OCI-LY1 (cell line): ENCODE results near the gene PITPNM1.

Experiments used
- H2AFZ ChIP-seq: fragments of 200-600 bp; sonication (generic), shearing (Covaris generic); 2 replicates; pipeline ENCODE4 v1.6.0; 2014; ENCODE audit warnings: antibody characterized with exemption, mild to moderate bottlenecking, low read length
- H3F3A ChIP-seq: fragments of 200-600 bp; sonication (generic), shearing (Covaris generic); 2 replicates; pipeline ENCODE4 v1.6.0; 2014; ENCODE audit warnings: mild to moderate bottlenecking, antibody characterized with exemption, low read length, moderate library complexity; ENCODE audit not compliant: insufficient read depth
- H3K27ac ChIP-seq: fragments of 200-600 bp; sonication (generic); 2 replicates; pipeline ENCODE4 v1.5.1; 2014; ENCODE audit warnings: low read length, mixed run types, mild to moderate bottlenecking, low read depth; ENCODE audit not compliant: poor library complexity, severe bottlenecking
- H3K27me3 ChIP-seq: fragments of 200-600 bp; sonication (generic); 2 replicates; pipeline ENCODE4 v1.6.0; 2014; ENCODE audit warnings: antibody characterized with exemption, mild to moderate bottlenecking, low read length, moderate library complexity; ENCODE audit not compliant: insufficient read depth
- H3K36me3 ChIP-seq: fragments of 200-600 bp; sonication (generic); 2 replicates; pipeline ENCODE4 v1.6.1; 2014; ENCODE audit warnings: mild to moderate bottlenecking, antibody characterized with exemption, low read length, moderate library complexity, mixed read lengths; ENCODE audit not compliant: insufficient read depth
- H3K4me1 ChIP-seq: fragments of 200-600 bp; sonication (generic); 2 replicates; pipeline ENCODE4 v1.5.1; 2014; ENCODE audit warnings: mild to moderate bottlenecking, low read length, moderate library complexity; ENCODE audit not compliant: insufficient read depth, severe bottlenecking
- H3K4me2 ChIP-seq: fragments of 200-600 bp; sonication (generic), shearing (Covaris generic); 2 replicates; pipeline ENCODE4 v1.6.1; 2014; ENCODE audit warnings: low read length
- H3K4me3 ChIP-seq: fragments of 200-600 bp; sonication (generic); 2 replicates; pipeline ENCODE4 v1.5.1; 2014; ENCODE audit warnings: low read length, low read depth, mild to moderate bottlenecking, mixed read lengths; ENCODE audit not compliant: poor library complexity, severe bottlenecking
- H3K79me2 ChIP-seq: fragments of 200-600 bp; shearing (Covaris generic); 2 replicates; pipeline ENCODE4 v1.6.1; 2016; ENCODE audit warnings: mixed run types, low read length, mixed read lengths; ENCODE audit not compliant: insufficient read depth
- H3K9ac ChIP-seq: fragments of 200-600 bp; sonication (generic), shearing (Covaris generic); 2 replicates; pipeline ENCODE4 v1.6.1; 2014; ENCODE audit warnings: mild to moderate bottlenecking, low read length, mixed read lengths
- H3K9me2 ChIP-seq: fragments of 200-600 bp; sonication (generic), shearing (Covaris generic); 2 replicates; pipeline ENCODE4 v1.6.1; 2014; ENCODE audit warnings: low read depth, mild to moderate bottlenecking, low read length, mixed read lengths
- H3K9me3 ChIP-seq: fragments of 200-600 bp; shearing (Covaris generic); 2 replicates; pipeline ENCODE4 v1.6.1; 2014; ENCODE audit warnings: low read length, mixed read lengths
- H4K20me1 ChIP-seq: fragments of 200-600 bp; sonication (generic), shearing (Covaris generic); 2 replicates; pipeline ENCODE4 v1.6.0; 2016; ENCODE audit warnings: mild to moderate bottlenecking, low read length; ENCODE audit not compliant: insufficient read depth
- CTCF ChIP-seq: fragments of 200-600 bp; sonication (generic), shearing (Covaris generic); IDR thresholded peaks from 2 replicates; pipeline ENCODE4 v1.5.1; 2017; ENCODE audit warnings: mild to moderate bottlenecking, antibody characterized with exemption, low read length, moderate library complexity, mixed read lengths
- EZH2 ChIP-seq: fragments of 200-600 bp; sonication (generic), shearing (Covaris generic); IDR thresholded peaks from 2 replicates; pipeline ENCODE4 v1.8.0; 2017; ENCODE audit warnings: borderline replicate concordance, mixed run types, mild to moderate bottlenecking, antibody characterized with exemption, low read length, moderate library complexity, mixed read lengths

Gene PITPNM1

GRCh38 chr11:67522844-67523555 is 17.8 kb upstream of the PITPNM1 start, which contains the start of gene CABP2:
CABP2 (minus strand) TSS chr11:67523446; CDS start chr11:67523326, 120 bp downstream.
- Histone ChIP-seq H3K36me3 (no peaks in the 10 kb centered on the region), H3K4me3 (no peak within 1 kb of the TSS), H3K27ac (no peak within 1 kb of the TSS), H3K4me1 (no peaks in the 10 kb centered on the region), H3K79me2 (no peaks in the 10 kb centered on the region), H4K20me1 (no peaks in the 10 kb centered on the region), H3K4me2 (no peak within 1 kb of the TSS), H3K27me3 (peaks cover 11% of the 10 kb centered on the region; the same call in 1 of the 2 replicates), H2AFZ (no peak within 1 kb of the TSS), H3K9me3 (no peaks in the 10 kb centered on the region), H3F3A (no peaks in the 10 kb centered on the region), H3K9ac (no peak within 1 kb of the TSS), H3K9me2 (no peaks in the 10 kb centered on the region)
- no peak for TF ChIP-seq EZH2
- no peak for TF ChIP-seq CTCF

- Histone ChIP-seq H3K27me3 (peaks cover 11% of the 10 kb centered on the region; the same call in 1 of the 2 replicates), H3K4me2 (no peak overlapping the region), H2AFZ (no peak overlapping the region), H3K9me2 (no peaks in the 10 kb centered on the region), H3K9me3 (no peaks in the 10 kb centered on the region), H4K20me1 (no peaks in the 10 kb centered on the region), H3K79me2 (no peaks in the 10 kb centered on the region), H3K4me3 (no peak overlapping the region), H3K4me1 (no peaks in the 10 kb centered on the region), H3K9ac (no peak overlapping the region), H3F3A (no peaks in the 10 kb centered on the region), H3K36me3 (no peaks in the 10 kb centered on the region), H3K27ac (no peak overlapping the region)
- TF ChIP-seq CTCF (no peak), EZH2 (no peak)
Observed at GRCh38 chr11:67522338-67522737, 17.2 kb upstream of the PITPNM1 start.

- H4K20me1 ChIP-seq: no peaks in the 10 kb centered on the region
- H3K4me1 ChIP-seq: no peaks in the 10 kb centered on the region
- no peak overlapping the region for H2AFZ ChIP-seq
- no peaks in the 10 kb centered on the region for H3K9me3 ChIP-seq
- H3K27ac ChIP-seq: no peak overlapping the region
- no peaks in the 10 kb centered on the region for H3K79me2 ChIP-seq
- no peaks in the 10 kb centered on the region for H3K36me3 ChIP-seq
- H3K9me2 ChIP-seq: no peaks in the 10 kb centered on the region
- no peaks in the 10 kb centered on the region for H3F3A ChIP-seq
- H3K4me2 ChIP-seq: no peak overlapping the region
- TF ChIP-seq EZH2: no peak
- TF ChIP-seq CTCF: no peak
- H3K9ac ChIP-seq: no peak overlapping the region
- H3K27me3 ChIP-seq: peaks cover 6% of the 10 kb centered on the region; the same call in 1 of the 2 replicates
- no peak overlapping the region for H3K4me3 ChIP-seq
Observed at GRCh38 chr11:67521924-67522323, 16.8 kb upstream of the PITPNM1 start.
